Right hindlimb (tissue), 1 donor: ENCODE data around the gene RAB17.
A peak's percentile ranks its signal among the peaks of the same experiment; 100 is the strongest.
"Not testable (repeated sequence)": the region's sequence is repeated elsewhere in the genome, so short reads cannot be mapped to it uniquely, and the experiment has no call there.

ENCODE experiments used
- DNase-seq: peaks from one replicate; pipeline ENCODE4 v3.0.0-alpha.2; 2018

The RAB17 gene

GRCh38 chr2:237598468-237599208, 8.1 kb upstream of the RAB17 start:
- no peak for DNase-seq

GRCh38 chr2:237597196-237598145, 6.9 kb upstream of the RAB17 start:
- DNase-seq = no peak

GRCh38 chr2:237596520-237597195, 6.1 kb upstream of the RAB17 start:
- DNase-seq = no peak

DNA sequence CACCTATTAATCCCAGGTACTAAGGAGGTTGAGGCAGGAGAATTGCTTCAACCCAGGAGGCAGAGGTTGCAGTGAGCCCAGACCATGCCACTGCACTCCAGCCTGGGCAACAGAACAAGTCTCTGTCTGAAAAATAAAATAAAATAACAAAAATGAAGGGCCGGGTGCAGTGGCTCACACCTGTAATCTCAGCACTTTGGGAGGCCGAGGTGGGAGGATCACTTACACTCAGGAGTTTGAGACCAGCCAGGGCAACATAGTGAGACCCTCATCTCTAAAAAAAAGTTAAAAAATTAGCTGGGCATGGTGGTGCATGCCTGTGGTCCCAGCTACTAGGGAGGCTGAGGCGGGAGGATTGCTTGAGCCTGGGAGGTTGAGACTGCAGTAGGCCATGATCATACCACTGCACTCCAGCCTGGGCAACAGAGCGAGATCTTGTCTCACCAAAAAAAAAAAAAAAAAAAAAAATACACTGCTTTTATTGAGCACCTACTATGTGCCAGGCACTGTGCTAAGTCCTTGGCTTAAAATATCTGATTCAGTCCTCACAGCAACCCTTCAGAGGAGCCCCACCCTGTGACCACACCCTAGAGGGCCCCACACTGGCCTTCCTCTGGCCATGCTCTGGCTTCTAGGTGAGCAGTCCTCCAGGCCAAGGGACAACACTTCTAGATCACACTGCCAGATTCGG, 5.4 kb upstream of the RAB17 start:
- not testable (repeated sequence) for DNase-seq

GRCh38 chr2:237594514-237594871, 4.0 kb upstream of the RAB17 start:
- no peak for DNase-seq

- no peak for DNase-seq
Measured at GRCh38 chr2:237593596-237594320, 3.2 kb upstream of the RAB17 start.

DNA sequence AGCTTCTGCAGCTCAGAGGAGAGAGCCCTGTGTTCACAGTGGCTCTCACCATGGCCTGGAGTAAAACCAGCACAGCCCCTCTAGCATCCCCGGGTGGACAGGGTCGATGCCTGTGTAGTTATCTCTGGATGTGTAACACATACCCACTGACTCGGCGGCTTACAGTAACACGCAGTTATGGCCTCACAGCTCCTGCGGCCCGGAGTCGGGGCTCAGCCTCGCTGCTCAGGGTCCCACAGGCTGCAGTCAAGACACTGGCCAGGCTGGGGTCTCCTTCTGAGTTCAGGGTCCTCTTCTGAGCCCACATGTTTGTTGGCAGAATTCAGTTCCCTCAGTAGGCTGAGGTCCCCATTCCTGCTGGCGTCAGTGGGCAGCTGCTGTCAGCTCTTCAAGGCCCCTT, 2.5 kb upstream of the RAB17 start:
- DNase-seq = no peak

GRCh38 chr2:237592425-237592980, 2.0 kb upstream of the RAB17 start:
- DNase-seq = no peak

GRCh38 chr2:237591141-237591881, 777 bp upstream of the RAB17 start:
- no peak for DNase-seq

DNA sequence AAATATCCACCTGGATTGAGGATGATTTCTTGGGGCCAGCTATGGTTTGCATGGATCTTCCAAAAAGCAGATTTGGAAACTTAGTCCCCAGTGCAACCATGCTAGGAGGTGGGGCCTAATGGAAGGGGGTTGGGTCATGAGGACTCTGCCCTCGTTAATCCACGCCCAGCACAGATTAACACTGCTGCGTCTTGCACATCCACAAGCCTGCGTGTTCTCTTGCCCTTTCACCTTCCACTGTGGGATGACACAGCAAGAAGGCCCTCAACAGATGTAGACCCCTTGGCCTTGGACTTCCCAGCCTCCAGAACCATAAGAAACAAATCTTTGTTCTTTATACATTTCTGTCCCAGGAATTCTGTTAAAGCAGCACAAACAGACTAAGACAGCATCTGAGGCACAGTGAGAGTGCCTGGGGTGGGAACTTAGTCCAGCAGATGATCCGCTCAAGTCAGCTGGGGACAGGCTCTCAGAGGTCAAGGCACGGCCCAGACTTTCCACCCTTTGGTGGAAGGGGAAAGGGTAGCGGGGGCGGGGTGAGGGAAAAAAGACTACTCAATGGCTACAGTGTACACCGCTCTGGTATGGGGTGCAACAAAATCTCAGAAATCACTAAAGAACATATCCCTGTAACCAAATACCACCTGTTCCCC, 2.4 kb downstream of the RAB17 start:
- no peak for DNase-seq

DNA sequence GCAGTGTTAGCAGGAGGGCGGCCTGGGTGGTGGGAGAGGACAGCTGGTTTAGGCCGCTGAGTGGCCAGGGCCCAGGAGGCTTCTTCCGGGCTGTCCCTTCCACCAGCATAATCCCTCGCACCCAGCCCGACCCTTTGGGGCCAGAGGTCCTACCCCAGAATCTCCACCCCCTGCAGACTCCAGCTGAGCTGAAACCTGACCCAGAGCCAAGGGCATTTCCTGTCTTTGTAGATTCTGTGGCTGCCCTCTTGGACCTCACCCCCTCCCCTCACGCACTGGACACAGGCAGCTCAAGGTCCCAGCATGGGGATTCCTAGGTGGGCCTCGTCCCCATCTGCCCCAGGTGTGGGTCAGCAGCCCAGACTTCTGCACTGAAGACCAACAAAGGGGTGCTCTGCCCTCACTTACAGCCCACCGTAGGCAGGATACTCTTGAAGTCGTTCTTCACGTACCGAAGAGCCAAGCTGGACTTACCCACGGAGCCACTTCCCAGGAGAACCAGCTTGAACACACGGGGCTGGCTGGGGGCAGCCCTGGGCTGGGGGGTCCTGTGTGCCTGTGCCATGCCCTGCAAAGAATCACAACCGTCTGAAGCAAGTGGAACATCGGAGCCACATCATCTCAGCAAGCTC, 4.8 kb downstream of the RAB17 start:
- DNase-seq = no peak

- DNase-seq = no peak
Measured at GRCh38 chr2:237583385-237584295, 6.9 kb downstream of the RAB17 start.

GRCh38 chr2:237581751-237582746, 8.5 kb downstream of the RAB17 start:
- peak; percentile 76 for DNase-seq

DNA sequence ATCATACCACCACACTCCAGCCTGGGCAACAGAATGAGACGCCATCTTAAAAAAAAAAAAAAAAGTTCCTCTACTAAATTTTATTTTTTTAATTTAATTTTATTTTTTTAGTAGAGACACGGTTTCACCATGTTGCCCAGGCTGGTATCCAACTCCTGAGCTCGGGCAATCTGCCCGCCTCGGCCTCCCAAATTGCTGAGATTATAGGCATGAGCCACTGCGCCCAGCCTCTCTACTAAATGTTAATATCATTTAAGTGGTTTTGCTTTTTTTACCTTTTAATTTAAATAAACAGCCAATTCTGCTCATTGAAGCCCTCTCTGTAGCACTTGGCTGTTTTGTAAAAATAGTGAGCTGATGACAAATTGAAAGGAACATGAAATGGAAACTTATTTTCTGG, 9.2 kb downstream of the RAB17 start:
- DNase-seq = no peak

- DNase-seq = no peak
Measured at GRCh38 chr2:237577956-237578870, 12.3 kb downstream of the RAB17 start.

DNA sequence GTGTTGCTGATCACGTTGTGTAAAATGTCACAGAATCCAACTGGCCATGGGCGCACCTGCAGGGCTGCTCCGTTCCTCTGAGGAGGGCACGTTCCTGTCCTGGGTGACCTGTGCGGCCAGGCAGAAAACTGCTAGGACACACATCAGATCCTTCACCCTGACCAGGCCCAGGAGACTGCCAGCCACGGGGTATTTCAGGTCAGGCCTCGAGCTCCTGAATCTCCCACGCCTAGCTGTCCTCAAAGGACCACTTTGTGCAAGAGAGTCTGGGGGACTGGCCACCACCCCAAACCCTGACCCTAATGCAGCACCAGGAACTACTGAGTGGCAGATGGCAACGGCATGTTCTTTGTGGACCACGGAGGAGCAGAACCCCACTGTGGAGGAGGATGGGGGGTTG, 13.1 kb downstream of the RAB17 start:
- DNase-seq = no peak

DNA sequence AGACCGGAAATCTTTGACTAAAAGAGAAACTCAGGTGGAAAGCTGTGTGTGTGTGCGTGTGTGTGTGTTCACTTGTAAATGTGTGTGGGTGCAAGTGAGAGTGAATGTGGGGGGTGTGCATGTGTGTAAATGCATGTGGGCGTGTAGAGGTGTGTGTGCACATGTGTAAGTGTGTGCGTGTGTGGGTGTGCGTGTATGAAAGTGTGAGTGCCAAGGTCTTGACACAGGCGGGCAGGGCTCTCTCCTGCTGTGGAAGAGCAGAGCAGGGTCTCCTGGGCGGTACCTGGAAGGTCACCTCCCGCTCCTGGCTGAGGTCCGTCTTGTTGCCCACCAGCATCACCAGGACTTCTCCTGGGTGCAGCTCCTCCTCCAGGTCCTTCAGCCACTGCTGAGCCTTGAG, 13.6 kb downstream of the RAB17 start:
- no peak for DNase-seq
